ENCODE data around the gene ASZ1. TPM values are rescaled to one million over a fixed set of nuclear protein-coding genes. Genes with fewer than 3 reads are reported as not detected.

The ASZ1 gene
- total and polyA plus RNA-seq, 3 donors from 2014 or later, result 18.1 to 27.6 (median 18.4) TPM

DNA sequence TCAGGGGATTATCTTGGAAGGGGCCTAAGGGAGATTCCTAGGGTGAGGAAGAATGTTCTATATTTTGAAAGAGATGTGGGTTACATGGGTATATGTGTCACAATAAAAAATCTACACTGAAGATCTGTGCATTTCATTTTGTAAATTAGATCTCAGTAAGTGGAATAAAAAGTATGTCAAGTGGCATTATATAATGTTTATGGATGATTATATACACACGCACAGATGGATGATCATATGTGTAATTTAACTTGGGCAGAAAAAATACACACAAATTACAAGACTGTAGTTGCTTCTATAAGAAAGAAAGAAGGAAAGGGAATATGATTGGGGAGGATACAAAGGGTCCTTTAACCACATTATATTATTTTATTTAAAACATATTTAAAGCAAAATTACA is 18.5 kb downstream of the ASZ1 start:
- Histone ChIP-seq H3K27ac (no peak overlapping the region), H3K4me1 (no peaks in the 10 kb centered on the region), H3K4me3 (no peak overlapping the region), H3K27me3 (no peaks in the 10 kb centered on the region), H3K36me3 (ENCODE audit: low read depth, missing control alignments) (no peaks in the 10 kb centered on the region), H3K9me3 (no peaks in the 10 kb centered on the region)
- intact Hi-C loops (cut with DNase I; ENCODE audit: low total_unique reads), result no loop called here
- TF ChIP-seq POLR2A (IDR thresholded peaks at IDR 0.05), result no peak
- TF ChIP-seq, protein P1, sequence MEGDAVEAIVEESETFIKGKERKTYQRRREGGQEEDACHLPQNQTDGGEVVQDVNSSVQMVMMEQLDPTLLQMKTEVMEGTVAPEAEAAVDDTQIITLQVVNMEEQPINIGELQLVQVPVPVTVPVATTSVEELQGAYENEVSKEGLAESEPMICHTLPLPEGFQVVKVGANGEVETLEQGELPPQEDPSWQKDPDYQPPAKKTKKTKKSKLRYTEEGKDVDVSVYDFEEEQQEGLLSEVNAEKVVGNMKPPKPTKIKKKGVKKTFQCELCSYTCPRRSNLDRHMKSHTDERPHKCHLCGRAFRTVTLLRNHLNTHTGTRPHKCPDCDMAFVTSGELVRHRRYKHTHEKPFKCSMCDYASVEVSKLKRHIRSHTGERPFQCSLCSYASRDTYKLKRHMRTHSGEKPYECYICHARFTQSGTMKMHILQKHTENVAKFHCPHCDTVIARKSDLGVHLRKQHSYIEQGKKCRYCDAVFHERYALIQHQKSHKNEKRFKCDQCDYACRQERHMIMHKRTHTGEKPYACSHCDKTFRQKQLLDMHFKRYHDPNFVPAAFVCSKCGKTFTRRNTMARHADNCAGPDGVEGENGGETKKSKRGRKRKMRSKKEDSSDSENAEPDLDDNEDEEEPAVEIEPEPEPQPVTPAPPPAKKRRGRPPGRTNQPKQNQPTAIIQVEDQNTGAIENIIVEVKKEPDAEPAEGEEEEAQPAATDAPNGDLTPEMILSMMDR (IDR thresholded peaks at IDR 0.05), result no peak
- no peak for DNase-seq
- 85 to 93% methylated on average over 1 of the region's 1 CpG for WGBS, 2 donors

DNA sequence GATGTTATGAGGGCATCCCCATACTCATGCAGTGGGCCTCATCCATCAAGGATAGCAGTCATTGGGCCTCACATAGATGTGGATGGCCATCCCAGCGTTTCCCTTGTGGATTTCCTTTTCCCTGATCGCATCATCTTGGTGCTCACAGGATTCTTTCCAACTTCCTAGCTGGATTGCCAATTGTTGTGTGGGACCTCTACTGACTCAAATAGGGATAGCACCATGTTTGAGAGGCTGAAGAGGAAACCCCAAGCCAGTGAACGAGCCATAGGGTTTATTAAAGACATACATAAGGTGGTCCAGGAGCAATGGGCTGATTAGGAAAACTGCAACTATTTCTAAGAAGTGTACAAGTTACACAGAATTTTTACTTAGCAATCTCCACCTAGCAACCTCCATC is 21.8 kb downstream of the ASZ1 start:
- intact Hi-C loops (cut with DNase I; ENCODE audit: low total_unique reads), result no loop called here
- Histone ChIP-seq H3K4me1 (no peaks in the 10 kb centered on the region), H3K27me3 (no peaks in the 10 kb centered on the region), H3K27ac (no peak overlapping the region), H3K4me3 (no peak overlapping the region), H3K9me3 (no peaks in the 10 kb centered on the region), H3K36me3 (ENCODE audit: low read depth, missing control alignments) (no peaks in the 10 kb centered on the region)
- no peak for DNase-seq
- WGBS, 2 donors, result 62 to 91% methylated on average over 3 of the region's 3 CpGs
- TF ChIP-seq POLR2A (IDR thresholded peaks at IDR 0.05), result no peak
- TF ChIP-seq, protein P1 (IDR thresholded peaks at IDR 0.05), result no peak

DNA sequence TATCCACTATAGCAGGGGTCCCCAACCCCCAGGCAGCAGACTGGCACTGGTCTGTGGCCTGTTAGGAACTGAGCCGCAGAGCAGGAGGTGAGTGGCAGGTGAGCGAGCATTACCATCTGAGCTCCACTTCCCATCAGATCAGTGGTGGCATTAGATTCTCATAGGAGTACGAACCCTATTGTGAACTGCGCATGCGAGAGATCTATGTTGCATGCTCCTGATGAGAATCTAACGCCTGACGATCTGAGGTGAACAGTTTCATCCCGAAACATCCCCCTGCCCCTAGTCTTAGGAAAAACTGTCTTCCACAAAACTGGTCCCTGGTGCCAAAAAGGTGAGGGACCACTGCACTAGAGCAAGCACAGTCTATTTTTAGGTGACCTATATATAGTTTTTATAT is 23.6 kb downstream of the ASZ1 start:
- 92 to 99% methylated on average over 7 to 8 of the region's 8 CpGs for WGBS, 2 donors
- H3K36me3 ChIP-seq (ENCODE audit: low read depth, missing control alignments), result no peaks in the 10 kb centered on the region
- no peak for DNase-seq
- H3K9me3 ChIP-seq, result no peaks in the 10 kb centered on the region
- TF ChIP-seq POLR2A (IDR thresholded peaks at IDR 0.05), result no peak
- TF ChIP-seq, protein P1 (IDR thresholded peaks at IDR 0.05), result no peak
- intact Hi-C loops (cut with DNase I; ENCODE audit: low total_unique reads), result no loop called here
- H3K4me1 ChIP-seq, result no peaks in the 10 kb centered on the region
- no peak overlapping the region for H3K27ac ChIP-seq
- no peak overlapping the region for H3K4me3 ChIP-seq
- H3K27me3 ChIP-seq, result no peaks in the 10 kb centered on the region

DNA sequence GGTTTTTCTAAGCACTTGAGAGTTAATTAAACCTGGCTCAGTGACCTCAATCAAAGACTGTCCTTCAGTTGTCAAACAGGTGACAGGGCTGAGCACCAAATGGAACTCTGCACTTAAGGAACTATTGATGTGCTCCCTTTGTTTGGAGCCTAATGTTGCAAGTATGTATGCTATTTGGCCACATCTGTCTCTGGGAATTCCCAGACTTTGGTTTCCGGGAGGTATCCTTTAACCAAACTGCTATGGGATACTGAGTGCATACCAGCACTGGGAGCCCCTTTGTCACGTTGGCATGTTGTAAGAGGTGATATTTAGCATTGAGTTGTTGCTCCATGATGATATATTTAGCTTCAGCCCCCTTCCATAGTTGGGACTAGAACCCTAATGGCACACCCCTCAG is 25.2 kb downstream of the ASZ1 start:
- no peak overlapping the region for H3K4me3 ChIP-seq
- H3K27me3 ChIP-seq, result no peaks in the 10 kb centered on the region
- no peaks in the 10 kb centered on the region for H3K4me1 ChIP-seq
- H3K9me3 ChIP-seq, result no peaks in the 10 kb centered on the region
- H3K27ac ChIP-seq, result no peak overlapping the region
- H3K36me3 ChIP-seq (ENCODE audit: low read depth, missing control alignments), result no peaks in the 10 kb centered on the region
- intact Hi-C loops (cut with DNase I; ENCODE audit: low total_unique reads), result no loop called here
- TF ChIP-seq POLR2A (IDR thresholded peaks at IDR 0.05), result no peak
- 66 to 74% methylated on average over 2 of the region's 2 CpGs for WGBS, 2 donors
- DNase-seq, result no peak

DNA sequence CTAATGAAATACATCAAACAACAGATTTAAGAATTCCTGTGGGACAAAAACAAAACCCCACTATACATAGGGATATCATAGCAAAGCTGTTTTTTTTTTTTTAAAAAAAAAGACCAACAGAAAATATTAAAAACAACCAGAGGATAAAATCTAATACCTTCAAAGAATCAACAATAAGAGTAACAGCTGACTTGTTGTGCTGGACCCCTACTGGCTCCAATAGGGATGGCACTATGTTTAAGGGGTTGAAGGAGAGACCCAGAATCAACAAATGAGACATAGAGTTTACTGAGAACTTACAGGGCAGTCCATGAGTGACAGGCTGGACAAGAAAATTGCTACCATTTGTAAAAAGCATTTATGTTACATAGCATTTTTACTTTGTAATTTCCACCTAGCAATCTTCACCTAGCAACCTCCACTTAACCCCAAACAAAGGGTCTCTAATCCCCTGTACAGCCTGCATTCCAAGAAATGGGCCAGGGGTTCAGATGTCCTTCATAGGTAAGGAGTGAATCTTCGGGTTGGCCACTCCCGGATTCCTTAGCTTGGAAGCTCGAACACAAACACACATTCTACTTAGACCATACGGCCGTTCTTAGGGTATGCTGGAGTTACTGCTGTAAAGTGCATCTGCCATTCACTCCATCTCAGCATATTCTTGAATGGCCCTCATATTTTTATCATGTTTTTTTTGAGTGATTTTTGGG is 25.8 kb downstream of the ASZ1 start:
- no peaks in the 10 kb centered on the region for H3K36me3 ChIP-seq (ENCODE audit: low read depth, missing control alignments)
- WGBS, 2 donors, result 88 to 90% methylated on average over 5 of the region's 5 CpGs
- H3K4me1 ChIP-seq, result no peaks in the 10 kb centered on the region
- H3K27me3 ChIP-seq, result no peaks in the 10 kb centered on the region
- no peaks in the 10 kb centered on the region for H3K9me3 ChIP-seq
- no peak overlapping the region for H3K4me3 ChIP-seq
- intact Hi-C loops (cut with DNase I; ENCODE audit: low total_unique reads), result no loop called here
- H3K27ac ChIP-seq, result no peak overlapping the region
- TF ChIP-seq POLR2A (IDR thresholded peaks at IDR 0.05), result no peak
- TF ChIP-seq, protein P1 (IDR thresholded peaks at IDR 0.05), result no peak
- no peak for DNase-seq
